Stimulated activated CD8-positive, alpha-beta memory T cell treated with anti-CD3 and anti-CD28 coated beads, Interleukin-7, amount 100 ng/mL, for 24 hours (primary cell): ENCODE results near the gene UGT2B17.
"Not testable (repeated sequence)": the region's sequence is repeated elsewhere in the genome, so short reads cannot be mapped to it uniquely, and the experiment has no call there.

Source experiments
- DNase-seq: peaks from one replicate; pipeline ENCODE4 v3.0.0-alpha.2; 2020; ENCODE audit warnings: low read depth

Gene UGT2B17

GRCh38 chr4:68569036-68569435 is 7.1 kb downstream of the UGT2B17 start:
- DNase-seq = not testable (repeated sequence)

- not testable (repeated sequence) for DNase-seq
These were observed 7.6 kb downstream of the UGT2B17 start for GRCh38 chr4:68568535-68568934.

- DNase-seq = not testable (repeated sequence)
These were observed 9.8 kb downstream of the UGT2B17 start for GRCh38 chr4:68566364-68566763.

- DNase-seq = not testable (repeated sequence)
These were observed 11.0 kb downstream of the UGT2B17 start for GRCh38 chr4:68565082-68565481.

- DNase-seq = not testable (repeated sequence)
These were observed 15.6 kb downstream of the UGT2B17 start for GRCh38 chr4:68560364-68561070.

- DNase-seq = not testable (repeated sequence)
These were observed 22.3 kb downstream of the UGT2B17 start for GRCh38 chr4:68553830-68554229.

GRCh38 chr4:68552818-68553811 is 23.0 kb downstream of the UGT2B17 start:
- DNase-seq = not testable (repeated sequence)

GRCh38 chr4:68542742-68543141 is 33.4 kb downstream of the UGT2B17 start:
- not testable (repeated sequence) for DNase-seq

- no peak for DNase-seq
These were observed 39.7 kb downstream of the UGT2B17 start for GRCh38 chr4:68536375-68536774.

GRCh38 chr4:68535974-68536373 is 40.1 kb downstream of the UGT2B17 start:
- no peak for DNase-seq

GRCh38 chr4:68522232-68522631 is 53.9 kb downstream of the UGT2B17 start:
- not testable (repeated sequence) for DNase-seq

- DNase-seq = no peak
These were observed 55.1 kb downstream of the UGT2B17 start for GRCh38 chr4:68520985-68521384.

- DNase-seq = no peak
These were observed 57.2 kb downstream of the UGT2B17 start for GRCh38 chr4:68518889-68519288.

GRCh38 chr4:68505452-68505851 is 70.7 kb downstream of the UGT2B17 start:
- DNase-seq = not testable (repeated sequence)

GRCh38 chr4:68504836-68505235 is 71.3 kb downstream of the UGT2B17 start:
- DNase-seq = not testable (repeated sequence)

GRCh38 chr4:68503462-68503861 is 72.7 kb downstream of the UGT2B17 start:
- not testable (repeated sequence) for DNase-seq

GRCh38 chr4:68499021-68499420 is 77.1 kb downstream of the UGT2B17 start:
- no peak for DNase-seq

GRCh38 chr4:68498413-68499007 is 77.6 kb downstream of the UGT2B17 start:
- peak; percentile 27 for DNase-seq

- no peak for DNase-seq
These were observed 81.4 kb downstream of the UGT2B17 start for GRCh38 chr4:68494688-68495087.

GRCh38 chr4:68490826-68491457 is 85.2 kb downstream of the UGT2B17 start:
- DNase-seq = no peak

- no peak for DNase-seq
These were observed 86.8 kb downstream of the UGT2B17 start for GRCh38 chr4:68489338-68489737.
